HCT116 (cell line): Measurements from ENCODE around the gene OR9Q1. TPM values are rescaled to one million over a fixed set of nuclear protein-coding genes. Genes with fewer than 3 reads are reported as not detected.

ENCODE experiments used
- ATAC-seq: fragments of 200-7000 bp; cut with Tn5 transposase; 2 replicates; pipeline ENCODE4 v1.9.1; 2020; ENCODE audit warnings: mild to moderate bottlenecking, moderate library complexity
- BruUV-seq: library from RNA; stranded (reverse); fragments of 400-500 nt; replicated peaks from 2 replicates; lab custom pipeline; 2021; lab: Mats Ljungman, UMichigan
- CTCF ChIA-PET: fragments of 300-600 bp; sonication (Branson Sonifier 250); formaldehyde crosslinking; loops from one replicate; lab custom pipeline; 2021; ENCODE audit warnings: antibody characterized with exemption; lab: Charles Lee
- POLR2A ChIA-PET: fragments of 300-600, 350-600 bp; sonication (Branson Sonifier 250); formaldehyde crosslinking; loops from one replicate; lab custom pipeline; 2021; ENCODE audit warnings: antibody characterized with exemption; lab: Charles Lee
- RAD21 ChIA-PET, 2 experiments: fragments of 300-600 bp; sonication (Branson Sonifier 250); formaldehyde crosslinking; loops; one replicate each; lab custom pipeline; 2023; ENCODE audit warnings: low total read pairs in 2 of 2; ENCODE audit not compliant: uncharacterized antibody in 2 of 2, unreplicated experiment in 2 of 2, low non-redundant PET in 1 of 2; lab: Charles Lee
- DNase-seq: peaks from one replicate; pipeline ENCODE4 v3.0.0-alpha.2; 2010; ENCODE audit warnings: low read depth, low spot score
- H2AFZ ChIP-seq: fragments of 200-600 bp; shearing (Covaris generic), sonication (generic); 2 replicates; pipeline ENCODE4 v1.6.1; 2017; ENCODE audit warnings: low read depth, mixed run types, mixed read lengths, antibody characterized with exemption, low read length; ENCODE audit not compliant: poor library complexity, severe bottlenecking
- H3K27ac ChIP-seq: 2 replicates; pipeline ENCODE4 v1.5.1; 2012; ENCODE audit warnings: low read depth, low read length
- H3K27me3 ChIP-seq: fragments of 200-600 bp; sonication (generic); 2 replicates; pipeline ENCODE4 v1.6.1; 2016; ENCODE audit warnings: mixed run types, low read length, mixed read lengths; ENCODE audit not compliant: insufficient read depth
- H3K36me3 ChIP-seq, 2 experiments: fragments of 200-500 bp in 1 of 2; fragments of 200-600 bp in 1 of 2; sonication (Bioruptor generic) in 1 of 2; sonication (generic) in 1 of 2; 2 replicates each; pipeline versions ENCODE4 v1.5.1 to v1.6.1; 2014 to 2016; ENCODE audit warnings: low read length in 2 of 2, inconsistent platforms in 1 of 2, mixed read lengths in 1 of 2, mixed run types in 1 of 2; ENCODE audit not compliant: insufficient read depth in 2 of 2, control insufficient read depth in 1 of 2
- H3K4me1 ChIP-seq, 2 experiments: fragments of 200-600 bp in 1 of 2; sonication (generic) in 1 of 2; 2 replicates each; pipeline versions ENCODE4 v1.5.1 to v1.6.1; 2012 to 2017; ENCODE audit warnings: low read length in 2 of 2, inconsistent platforms in 1 of 2, mild to moderate bottlenecking in 1 of 2, mixed read lengths in 1 of 2, mixed run types in 1 of 2, moderate library complexity in 1 of 2; ENCODE audit not compliant: insufficient read depth in 2 of 2, control insufficient read depth in 1 of 2
- H3K4me2 ChIP-seq: fragments of 200-600 bp; sonication (generic); 2 replicates; pipeline ENCODE4 v1.6.1; 2017; ENCODE audit warnings: mixed run types, low read length, mixed read lengths
- H3K4me3 ChIP-seq, 2 experiments: fragments of 200-600 bp in 1 of 2; sonication (generic) in 1 of 2; replicated peaks in 1 of 2; 2 replicates each; pipeline ENCODE4 v1.5.1; 2011 to 2016; ENCODE audit warnings: low read length in 2 of 2, control low read depth in 1 of 2, low read depth in 1 of 2, mild to moderate bottlenecking in 1 of 2, mixed read lengths in 1 of 2, mixed run types in 1 of 2
- H3K79me2 ChIP-seq: fragments of 200-600 bp; sonication (generic); 2 replicates; pipeline ENCODE4 v1.6.1; 2017; ENCODE audit warnings: mild to moderate bottlenecking, mixed run types, low read length, moderate library complexity, mixed read lengths; ENCODE audit not compliant: insufficient read depth
- H3K9ac ChIP-seq: fragments of 200-600 bp; sonication (generic); 2 replicates; pipeline ENCODE4 v1.6.1; 2016; ENCODE audit warnings: low read length, mixed read lengths
- H3K9me2 ChIP-seq: fragments of 200-600 bp; sonication (generic), shearing (Covaris generic); 2 replicates; pipeline ENCODE4 v1.6.1; 2017; ENCODE audit warnings: mixed run types, mild to moderate bottlenecking, moderate library complexity; ENCODE audit not compliant: insufficient read depth
- H3K9me3 ChIP-seq, 2 experiments: fragments of 200-500 bp in 1 of 2; fragments of 200-600 bp in 1 of 2; sonication (Bioruptor generic) in 1 of 2; sonication (generic) in 1 of 2; 2 replicates each; pipeline ENCODE4 v1.6.1; 2014 to 2017; ENCODE audit warnings: low read length in 2 of 2, mixed read lengths in 2 of 2, inconsistent platforms in 1 of 2, low read depth in 1 of 2, mild to moderate bottlenecking in 1 of 2, mixed run types in 1 of 2, moderate library complexity in 1 of 2; ENCODE audit not compliant: control insufficient read depth in 1 of 2, insufficient read depth in 1 of 2
- H4K20me1 ChIP-seq: fragments of 200-600 bp; sonication (generic), shearing (Covaris generic); 2 replicates; pipeline ENCODE4 v1.6.1; 2017; ENCODE audit warnings: mixed run types, mild to moderate bottlenecking, moderate library complexity; ENCODE audit not compliant: insufficient read depth
- CEBPB ChIP-seq: IDR thresholded peaks from 2 replicates; pipeline ENCODE4 v1.6.1; 2012; ENCODE audit warnings: low read depth
- CTCF ChIP-seq, 3 experiments: fragments of 200-600 bp in 1 of 3; sonication (generic) in 1 of 3; IDR thresholded peaks in 2 of 3; conservative IDR thresholded peaks in 1 of 3; 2 replicates each; pipeline ENCODE4 v1.5.1; 2012 to 2017; ENCODE audit warnings: low read depth in 2 of 3, low read length in 2 of 3, antibody characterized with exemption in 1 of 3, borderline replicate concordance in 1 of 3, control low read depth in 1 of 3, mild to moderate bottlenecking in 1 of 3, mixed read lengths in 1 of 3, mixed run types in 1 of 3, moderate library complexity in 1 of 3; ENCODE audit not compliant: insufficient read depth in 1 of 3
- ELF1 ChIP-seq: IDR thresholded peaks from 2 replicates; pipeline ENCODE4 v1.6.1; 2012; ENCODE audit warnings: low read depth, borderline replicate concordance
- EZH2phosphoT487 ChIP-seq: fragments of 200-600 bp; IDR thresholded peaks from 2 replicates; pipeline ENCODE4 v1.6.1; 2018; ENCODE audit warnings: antibody characterized with exemption, borderline replicate concordance
- JUND ChIP-seq: IDR thresholded peaks from 2 replicates; pipeline ENCODE4 v1.6.1; 2012
- MAX ChIP-seq: IDR thresholded peaks from 2 replicates; pipeline ENCODE4 v1.6.1; 2012
- POLR2A ChIP-seq: IDR thresholded peaks from 2 replicates; pipeline ENCODE4 v1.7.0; 2011; ENCODE audit warnings: borderline replicate concordance; ENCODE audit not compliant: insufficient read depth, insufficient read length; ENCODE audit errors: extremely low read depth
- SIN3A ChIP-seq: IDR thresholded peaks from 2 replicates; pipeline ENCODE4 v1.6.1; 2012; ENCODE audit warnings: low read depth
- SP1 ChIP-seq: IDR thresholded peaks from 2 replicates; pipeline ENCODE4 v1.6.1; 2012; ENCODE audit warnings: low read depth
- ZFX ChIP-seq: fragments of 450-650 bp; IDR thresholded peaks from 2 replicates; pipeline ENCODE4 v1.6.1; 2017
- ZNF274 ChIP-seq: fragments of 200-500 bp; sonication (Bioruptor generic); IDR thresholded peaks from 2 replicates; pipeline ENCODE4 v1.6.1; 2014; ENCODE audit warnings: mild to moderate bottlenecking, low read depth, low read length, inconsistent platforms
- intact Hi-C: fragments of 100-400 bp; cut with micrococcal nuclease; formaldehyde crosslinking; loops from 2 replicates; pipeline ENCODE4 v1.10.0; 2022
- total RNA-seq: library from RNA; stranded (reverse); gene quantifications from one replicate; pipeline ENCODE4 v1.2.1, GENCODE V29; 2021; ENCODE audit not compliant: unreplicated experiment

OR9Q1 gene
- total RNA-seq, 1 experiment from 2014 or later: not detected

- H3K4me3 ChIP-seq: no peak overlapping the region
- H2AFZ ChIP-seq: no peak overlapping the region
- no peaks in the 10 kb centered on the region for H3K9me3 ChIP-seq
- H3K27ac ChIP-seq: no peak overlapping the region
- H3K4me1 ChIP-seq: no peaks in the 10 kb centered on the region
- H3K27me3 ChIP-seq: no peaks in the 10 kb centered on the region
- H3K9me2 ChIP-seq: no peaks in the 10 kb centered on the region
- BruUV-seq: no TSS peak
- ATAC-seq (no peak), DNase-seq (no peak)
- H3K79me2 ChIP-seq: no peaks in the 10 kb centered on the region
- ChIA-PET POLR2A (no interaction called here), RAD21 (no interaction called here), CTCF (no interaction called here)
- no peaks in the 10 kb centered on the region for H4K20me1 ChIP-seq
- H3K36me3 ChIP-seq: no peaks in the 10 kb centered on the region
- H3K4me2 ChIP-seq: no peak overlapping the region
- no peak overlapping the region for H3K9ac ChIP-seq
- intact Hi-C loops: no loop called here
- TF ChIP-seq CTCF (IDR thresholded peaks at IDR 0.05 in 2 of 3, conservative IDR thresholded peaks at IDR 0.05 in 1 of 3; ENCODE audit: borderline replicate concordance in 1 of 3, insufficient read depth in 1 of 3, low read depth in 2 of 3, low read length in 2 of 3) (no peak), SP1 (no peak), SIN3A (no peak), MAX (no peak), ELF1 (no peak), EZH2phosphoT487 (no peak), ZNF274 (no peak), ZFX (no peak), JUND (no peak), POLR2A (no peak), CEBPB (no peak)
Observed at GRCh38 chr11:58024601-58025091, 965 bp downstream of the OR9Q1 start.
